HG02884 (cell line): ENCODE measurements around the gene GATB.

Experiments used
- ATAC-seq: cut with Tn5 transposase; IDR thresholded peaks from one replicate; pipeline ENCODE4 v1.9.1; 2021; ENCODE audit warnings: mild to moderate bottlenecking, moderate library complexity; ENCODE audit not compliant: unreplicated experiment

GATB gene

GRCh38 chr4:151703401-151703800 is 57.4 kb downstream of the GATB start:
- ATAC-seq = no peak

GRCh38 chr4:151702256-151702655 is 58.6 kb downstream of the GATB start:
- ATAC-seq = no peak

DNA sequence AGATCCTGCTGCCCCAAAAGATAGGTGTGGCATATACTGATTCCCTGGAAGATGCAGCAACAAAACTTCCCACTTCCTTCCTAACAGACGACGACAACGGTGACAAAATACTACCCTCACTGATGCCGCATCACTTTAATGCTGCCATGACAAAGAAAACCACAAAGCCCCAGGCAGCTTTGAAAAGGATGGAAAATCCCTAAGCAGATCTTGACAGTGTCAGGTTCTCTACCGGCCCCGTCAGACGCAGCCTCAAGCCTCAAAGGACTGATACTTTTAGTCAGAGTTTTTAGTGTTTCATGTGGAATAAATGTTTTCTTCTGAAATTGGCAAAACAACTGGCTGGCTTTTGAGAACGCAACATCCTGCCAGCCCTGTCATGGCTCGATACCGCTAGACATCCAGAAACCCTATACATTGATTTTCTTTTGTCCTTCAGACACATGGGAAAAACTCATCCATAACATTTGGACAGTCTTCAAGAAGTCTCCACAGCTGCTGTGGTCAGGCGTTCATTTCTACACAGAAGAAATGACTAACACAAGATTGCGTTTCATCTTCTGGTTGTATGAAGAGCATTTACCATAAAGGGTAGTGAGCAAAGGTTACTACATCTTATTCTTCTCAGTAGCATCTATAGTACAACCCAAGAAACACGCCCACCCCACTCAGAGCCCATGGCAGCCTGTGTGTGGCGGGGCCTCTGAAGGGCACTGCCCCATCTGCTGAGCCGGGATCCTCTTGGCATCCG is 60.1 kb downstream of the GATB start:
- ATAC-seq = no peak

- ATAC-seq = no peak
These were observed 62.6 kb downstream of the GATB start for GRCh38 chr4:151698213-151698612.

GRCh38 chr4:151694961-151695720 is 65.7 kb downstream of the GATB start:
- no peak for ATAC-seq

DNA sequence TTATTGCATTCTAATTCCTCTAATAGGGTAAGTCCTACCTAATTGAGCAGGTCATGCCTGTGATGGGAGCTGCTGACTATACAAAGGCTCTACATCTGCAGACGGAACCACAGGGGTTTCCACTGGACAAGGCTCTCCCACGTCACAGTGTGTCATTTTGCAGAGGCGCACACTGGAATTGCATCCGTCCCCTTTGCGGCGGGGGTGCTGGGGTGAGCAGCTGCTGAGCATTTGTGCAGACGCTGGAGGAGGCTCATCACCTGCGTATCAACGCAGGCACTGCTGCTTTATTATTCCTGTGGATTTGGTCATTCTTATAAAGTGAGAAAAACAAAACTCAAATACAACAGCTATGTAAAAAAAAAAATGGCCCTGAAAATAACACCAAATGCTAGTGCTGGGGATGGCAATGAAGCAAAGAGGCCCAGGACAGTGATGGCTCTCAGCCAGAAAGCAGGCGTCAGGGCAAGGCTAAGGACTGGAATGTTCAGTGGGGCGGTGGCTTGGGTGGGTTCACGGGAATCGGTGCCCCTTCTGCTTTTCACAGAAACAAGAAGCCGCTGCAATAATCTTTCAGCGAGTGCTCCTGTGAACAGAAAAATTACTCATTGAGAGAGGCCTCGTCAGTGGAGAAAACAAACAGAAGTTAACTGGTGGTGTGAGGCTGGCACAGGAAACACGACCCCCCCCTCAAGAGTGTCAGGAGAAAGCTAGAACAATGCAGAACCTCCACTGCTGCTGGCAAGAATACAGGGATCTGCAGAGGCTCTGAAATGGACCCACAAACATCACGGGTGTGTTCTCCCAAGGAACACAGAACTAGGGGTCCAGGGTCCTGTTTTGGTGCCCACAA is 67.8 kb downstream of the GATB start:
- no peak for ATAC-seq

GRCh38 chr4:151692443-151692782 is 68.4 kb downstream of the GATB start:
- ATAC-seq = no peak

GRCh38 chr4:151691639-151692442 is 69.0 kb downstream of the GATB start:
- no peak for ATAC-seq

DNA sequence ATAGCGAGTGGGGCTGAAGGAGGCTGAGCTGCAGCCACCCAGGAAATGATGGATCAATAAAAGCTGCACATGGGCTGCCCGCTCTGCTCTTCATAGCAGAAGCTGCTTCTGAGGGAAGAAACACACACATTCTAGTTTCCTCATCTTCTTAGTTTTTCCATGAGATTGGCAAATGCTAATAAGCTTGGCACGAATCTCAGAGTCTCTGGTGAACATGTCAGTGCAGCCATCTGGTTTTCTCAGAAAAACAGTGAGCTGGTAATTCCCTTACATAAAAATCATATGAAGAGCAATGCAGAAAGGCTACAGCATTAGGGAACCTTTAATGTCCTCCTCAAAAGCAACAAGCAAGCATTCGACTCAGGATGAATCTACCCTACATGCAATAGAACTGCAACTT is 69.9 kb downstream of the GATB start:
- no peak for ATAC-seq

GRCh38 chr4:151690164-151690870 is 70.5 kb downstream of the GATB start:
- no peak for ATAC-seq

GRCh38 chr4:151689211-151689991 is 71.4 kb downstream of the GATB start:
- ATAC-seq = no peak

DNA sequence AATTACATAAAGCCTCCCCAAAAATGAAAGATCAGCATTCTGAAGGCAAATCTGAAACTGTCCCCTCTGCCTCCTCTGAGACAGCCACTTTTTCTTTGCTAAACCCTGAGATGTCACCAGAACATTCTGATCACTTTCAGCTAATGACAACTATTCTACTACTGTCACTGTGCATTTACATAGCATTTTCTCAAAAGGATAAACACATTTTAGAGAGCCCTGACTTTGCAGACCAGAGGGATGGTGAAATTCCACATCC is 72.1 kb downstream of the GATB start:
- ATAC-seq = no peak

- no peak for ATAC-seq
These were observed 72.6 kb downstream of the GATB start for GRCh38 chr4:151688003-151688784.

DNA sequence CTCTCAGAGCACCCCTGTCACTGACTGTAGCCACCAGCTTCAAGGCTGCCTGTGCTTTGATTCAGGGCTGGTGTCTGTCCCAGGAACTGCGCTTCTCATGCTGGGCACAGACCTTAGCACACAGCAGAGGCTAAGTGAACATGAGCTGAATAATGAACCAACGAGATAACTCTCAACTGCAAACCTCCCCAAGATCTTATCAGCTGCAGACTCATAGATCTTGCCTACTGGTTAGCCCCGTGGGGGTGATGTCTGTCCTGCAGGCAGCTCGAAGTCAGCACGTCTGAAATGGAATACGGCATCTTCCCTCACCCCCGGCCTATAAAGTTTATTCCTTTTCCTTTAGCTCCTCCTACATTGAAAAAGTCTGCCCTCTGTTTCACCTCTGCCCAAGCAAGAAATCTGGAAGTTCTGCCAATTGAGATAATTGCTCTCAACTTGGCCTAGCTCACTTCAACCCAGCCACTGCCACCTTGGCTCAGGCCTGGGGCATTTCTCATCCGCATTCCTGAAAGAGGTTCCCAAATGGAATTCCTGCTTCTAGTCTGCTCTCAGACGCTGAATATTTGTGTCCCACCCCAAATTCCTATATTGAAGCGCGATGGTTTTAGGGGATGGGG is 73.7 kb downstream of the GATB start:
- ATAC-seq = no peak

DNA sequence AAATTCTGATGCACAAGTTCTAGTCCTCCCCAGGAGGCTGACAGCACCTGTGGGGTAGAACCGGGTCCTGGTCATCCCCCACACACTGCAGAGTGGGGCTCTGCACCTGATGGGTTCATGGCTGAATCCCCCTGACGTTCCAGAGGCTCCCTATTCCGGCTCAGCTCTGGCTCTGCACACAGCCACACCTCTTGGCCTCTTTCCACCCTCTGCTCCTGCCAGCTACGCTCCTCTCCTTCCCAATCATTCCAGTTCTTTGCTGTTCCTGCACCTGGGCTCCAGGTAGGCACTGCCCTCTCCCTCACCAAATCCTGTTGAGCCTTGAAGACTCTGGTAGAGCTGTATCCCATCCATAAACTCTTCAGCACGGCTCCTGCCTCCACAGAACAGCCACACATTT is 75.5 kb downstream of the GATB start:
- ATAC-seq = no peak

DNA sequence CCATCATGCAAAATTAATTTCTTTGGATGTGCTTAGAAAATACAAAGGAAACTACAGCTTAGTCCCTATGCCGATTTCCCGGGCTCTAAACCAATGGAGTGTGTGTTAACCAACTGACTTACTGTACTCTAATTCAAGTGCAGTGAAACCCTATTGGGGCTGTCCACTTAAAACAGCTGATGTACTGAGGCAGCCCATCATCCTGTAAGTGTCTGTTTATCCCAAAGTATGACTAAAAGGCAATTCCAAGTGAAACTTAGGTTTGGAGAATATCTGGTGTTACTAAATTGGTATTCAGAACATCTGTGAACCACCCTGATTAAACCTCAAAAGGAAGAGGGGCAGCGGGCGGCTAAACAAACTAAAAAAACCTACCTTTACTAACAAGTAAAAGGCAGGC is 79.7 kb downstream of the GATB start:
- no peak for ATAC-seq

- no peak for ATAC-seq
These were observed 81.6 kb downstream of the GATB start for GRCh38 chr4:151679231-151679630.

- no peak for ATAC-seq
These were observed 82.5 kb downstream of the GATB start for GRCh38 chr4:151678048-151678872.
